Smooth muscle cell (in vitro differentiated cells): ENCODE measurements around the gene PSKH1. TPM values are rescaled to one million over a fixed set of nuclear protein-coding genes. Genes with fewer than 3 reads are reported as not detected.

ENCODE experiments used
- DNase-seq: peaks from one replicate; lab custom pipeline; 2025; ENCODE audit not compliant: unreplicated experiment; lab: John Stamatoyannopoulos, UW
- H2AFZ ChIP-seq: fragments of 200-600 bp; sonication (generic); 2 replicates; pipeline ENCODE4 v1.6.0; 2016; ENCODE audit warnings: antibody characterized with exemption, low read depth, mild to moderate bottlenecking
- H3F3A ChIP-seq: fragments of 200-600 bp; sonication (generic); 2 replicates; pipeline ENCODE4 v1.6.0; 2017; ENCODE audit warnings: antibody characterized with exemption, low read depth
- H3K27ac ChIP-seq: fragments of 200-600 bp; sonication (generic); 2 replicates; pipeline ENCODE4 v1.5.1; 2016; ENCODE audit warnings: low read depth, mild to moderate bottlenecking
- H3K27me3 ChIP-seq: fragments of 200-600 bp; sonication (generic); 2 replicates; pipeline ENCODE4 v1.6.1; 2016; ENCODE audit warnings: low read depth, mild to moderate bottlenecking
- H3K36me3 ChIP-seq: fragments of 200-600 bp; sonication (generic); 2 replicates; pipeline ENCODE4 v1.5.1; 2016; ENCODE audit warnings: low read depth
- H3K4me1 ChIP-seq: fragments of 200-600 bp; sonication (generic); 2 replicates; pipeline ENCODE4 v1.5.1; 2016; ENCODE audit warnings: low read depth
- H3K4me2 ChIP-seq: fragments of 200-600 bp; sonication (generic); 2 replicates; pipeline ENCODE4 v1.6.0; 2016; ENCODE audit warnings: mild to moderate bottlenecking
- H3K4me3 ChIP-seq: fragments of 200-600 bp; sonication (generic); 2 replicates; pipeline ENCODE4 v1.5.1; 2016; ENCODE audit warnings: mild to moderate bottlenecking
- H3K79me2 ChIP-seq: fragments of 200-600 bp; sonication (generic); 2 replicates; pipeline ENCODE4 v1.6.0; 2016; ENCODE audit warnings: low read depth, mild to moderate bottlenecking
- H3K9ac ChIP-seq: fragments of 200-600 bp; sonication (generic); 2 replicates; pipeline ENCODE4 v1.6.0; 2016; ENCODE audit warnings: low read depth
- H3K9me3 ChIP-seq: fragments of 200-600 bp; sonication (generic); replicated peaks from 2 replicates; pipeline ENCODE4 v1.5.1; 2016; ENCODE audit warnings: low read depth
- H4K20me1 ChIP-seq: fragments of 200-600 bp; sonication (generic); 2 replicates; pipeline ENCODE4 v1.6.0; 2016; ENCODE audit warnings: low read depth
- CTCF ChIP-seq: fragments of 200-600 bp; sonication (generic); IDR thresholded peaks from 2 replicates; pipeline ENCODE4 v1.5.1; 2017; ENCODE audit warnings: borderline replicate concordance, mild to moderate bottlenecking, antibody characterized with exemption; ENCODE audit not compliant: insufficient read depth, poor library complexity, severe bottlenecking
- WGBS: methylation state at CpG from one replicate; pipeline ENCODE4 v1.1.7; 2016; ENCODE audit warnings: low lambda C conversion rate; 5-methylcytosine and 5-hydroxymethylcytosine counted together
- polyA plus RNA-seq: library from polyadenylated mRNA; unstranded; fragments of >200 nt; fragmentation: Nextera tagmentation; extraction: Ambion mirVana; gene quantifications from 2 replicates; pipeline ENCODE4 v1.2.1, GENCODE V29; 2016
- total RNA-seq: library from RNA; depleted of rRNA; stranded (reverse); fragments of >200 nt; gene quantifications from 2 replicates; pipeline ENCODE4 v1.2.3, GENCODE V29; 2014

The PSKH1 gene
- total and polyA plus RNA-seq, 2 experiments from 2014 or later = 15.3 to 36.0 TPM

GRCh38 chr16:67949645-67950044 is 56.6 kb downstream of the PSKH1 start:
- H3K4me3 ChIP-seq = no peak overlapping the region
- H3F3A ChIP-seq = peaks cover 7% of the 10 kb centered on the region
- no peaks in the 10 kb centered on the region for H3K36me3 ChIP-seq
- no peaks in the 10 kb centered on the region for H3K4me1 ChIP-seq
- DNase-seq = no peak
- H2AFZ ChIP-seq = no peak overlapping the region
- H3K79me2 ChIP-seq = peaks cover 6% of the 10 kb centered on the region
- WGBS = 97% methylated on average over 10 of the region's 11 CpGs
- H3K9ac ChIP-seq = no peak overlapping the region
- no peaks in the 10 kb centered on the region for H3K27me3 ChIP-seq
- peaks cover 100% of the 10 kb centered on the region for H4K20me1 ChIP-seq
- H3K4me2 ChIP-seq = no peak overlapping the region
- H3K27ac ChIP-seq = no peak overlapping the region
- no peak for TF ChIP-seq CTCF
- H3K9me3 ChIP-seq = no peaks in the 10 kb centered on the region

GRCh38 chr16:67950335-67950843 is 57.3 kb downstream of the PSKH1 start:
- Histone ChIP-seq H4K20me1 (peaks cover 100% of the 10 kb centered on the region), H2AFZ (no peak overlapping the region), H3K27me3 (no peaks in the 10 kb centered on the region), H3F3A (peaks cover 6% of the 10 kb centered on the region), H3K36me3 (no peaks in the 10 kb centered on the region), H3K79me2 (peaks cover 6% of the 10 kb centered on the region), H3K9me3 (no peaks in the 10 kb centered on the region), H3K4me1 (no peaks in the 10 kb centered on the region), H3K9ac (no peak overlapping the region), H3K4me2 (no peak overlapping the region), H3K4me3 (no peak overlapping the region), H3K27ac (no peak overlapping the region)
- no peak for DNase-seq
- 96% methylated on average over 16 of the region's 16 CpGs for WGBS
- no peak for TF ChIP-seq CTCF

- Histone ChIP-seq H4K20me1 (peaks cover 100% of the 10 kb centered on the region), H3K36me3 (no peaks in the 10 kb centered on the region)
- TF ChIP-seq CTCF = no peak
Observed at GRCh38 chr16:67951485-67951884, 58.4 kb downstream of the PSKH1 start.

More at GRCh38 chr16:67951485-67951884, 58.4 kb downstream of the PSKH1 start:
- Histone ChIP-seq H3K9me3 (no peaks in the 10 kb centered on the region), H3K79me2 (peaks cover 9% of the 10 kb centered on the region), H3F3A (no peaks in the 10 kb centered on the region), H3K9ac (no peak overlapping the region), H3K4me2 (no peak overlapping the region), H2AFZ (no peak overlapping the region), H3K4me1 (no peaks in the 10 kb centered on the region), H3K27ac (no peak overlapping the region), H3K4me3 (no peak overlapping the region), H3K27me3 (no peaks in the 10 kb centered on the region)
- DNase-seq = no peak
- WGBS = 95% methylated on average over 12 of the region's 12 CpGs
